ENCODE results near the gene TAMM41. TPM values are rescaled to one million over a fixed set of nuclear protein-coding genes. Genes with fewer than 3 reads are reported as not detected.

Gene TAMM41
- total and polyA plus RNA-seq, 2 experiments from 2014 or later: 8.2 to 18.1 TPM

DNA sequence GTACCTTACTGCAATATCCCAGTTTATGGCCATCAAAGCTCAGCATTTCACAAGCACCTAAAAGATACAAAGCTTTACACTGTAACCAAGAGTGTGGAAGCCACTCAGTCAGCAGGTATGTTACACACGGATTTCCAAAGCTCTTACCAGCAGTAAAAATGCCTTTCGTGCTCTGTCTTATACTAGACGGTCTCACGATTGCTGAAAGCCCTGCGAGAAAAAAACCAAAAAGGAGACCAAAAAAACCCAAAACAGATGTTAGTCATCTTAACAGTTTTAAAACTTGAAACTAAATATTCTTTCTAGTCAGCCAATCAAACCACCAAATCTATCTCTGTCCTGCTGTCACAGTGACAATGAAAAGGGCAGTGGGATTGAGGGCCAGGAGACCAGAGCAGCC, 39.0 kb downstream of the TAMM41 start:
- peak; percentile 80 for DNase-seq
- peak overlapping the region; percentile 19; the same call in 1 of the 2 replicates for H3K4me3 ChIP-seq
- no peaks in the 10 kb centered on the region for H3K27me3 ChIP-seq (replicated peaks; ENCODE audit: insufficient read depth)
- no peaks in the 10 kb centered on the region for H3K9me2 ChIP-seq (ENCODE audit: insufficient read depth)
- H3K4me2 ChIP-seq (ENCODE audit: unreplicated experiment): peak overlapping the region; percentile 20
- H3K9me3 ChIP-seq (ENCODE audit: low read depth): no peaks in the 10 kb centered on the region
- WGBS, 2 experiments (ENCODE audit: low coverage in 1 of 2, low lambda C conversion rate in 2 of 2, missing lambda C conversion rate in 2 of 2): 18% methylated on average over 5 of the region's 5 CpGs
- peak overlapping the region; percentile 61 for H3K27ac ChIP-seq
- H3K79me2 ChIP-seq (ENCODE audit: insufficient read depth): no peaks in the 10 kb centered on the region
- no peaks in the 10 kb centered on the region for H4K20me1 ChIP-seq (ENCODE audit: insufficient read depth)
- H3K4me1 ChIP-seq (ENCODE audit: insufficient read depth): peaks cover 26% of the 10 kb centered on the region
- H2AFZ ChIP-seq: peak overlapping the region; percentile 65
- TF ChIP-seq EZH2phosphoT487 (IDR thresholded peaks at IDR 0.05; ENCODE audit: insufficient read depth, low read depth) (no peak), EZH2 (IDR thresholded peaks at IDR 0.05; ENCODE audit: insufficient read depth, poor library complexity, severe bottlenecking) (no peak)
- no peaks in the 10 kb centered on the region; the same call in none of the 2 replicates for H3K36me3 ChIP-seq (ENCODE audit: low read depth)
- H3F3A ChIP-seq (ENCODE audit: insufficient read depth): peaks cover 34% of the 10 kb centered on the region
- peak overlapping the region; percentile 58 for H3K9ac ChIP-seq
- in situ Hi-C loops (cut with MboI): loop anchor here (10.0 kb wide), 1 partner anchor 143 kb away; no protein-coding TSS in a partner anchor

DNA sequence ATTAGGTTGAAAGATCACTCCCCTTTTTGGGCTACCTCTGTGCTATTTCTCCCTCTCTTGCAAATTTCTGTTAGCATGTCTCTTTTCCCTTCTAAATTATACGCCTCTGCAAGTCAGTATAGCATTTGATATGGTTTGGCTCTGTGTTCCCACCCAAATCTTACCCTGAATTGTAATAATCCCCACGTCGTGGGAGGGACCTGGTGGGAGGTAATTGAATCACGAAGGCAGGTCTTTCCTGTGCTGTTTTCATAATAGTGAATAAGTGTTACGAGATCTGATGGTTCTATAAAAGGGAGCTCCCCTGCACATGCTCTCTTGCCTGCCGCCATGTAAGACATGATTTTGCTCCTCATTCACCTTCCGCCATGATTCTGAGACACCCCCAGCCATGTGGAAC, 41.0 kb downstream of the TAMM41 start:
- WGBS, 2 experiments (ENCODE audit: low coverage in 1 of 2, low lambda C conversion rate in 2 of 2, missing lambda C conversion rate in 2 of 2): 98% methylated on average over 7 of the region's 7 CpGs
- H3K4me2 ChIP-seq (ENCODE audit: unreplicated experiment): no peak overlapping the region
- no peaks in the 10 kb centered on the region for H3K9me2 ChIP-seq (ENCODE audit: insufficient read depth)
- no peaks in the 10 kb centered on the region for H3K27me3 ChIP-seq (replicated peaks; ENCODE audit: insufficient read depth)
- H3K9ac ChIP-seq: no peak overlapping the region
- H3K79me2 ChIP-seq (ENCODE audit: insufficient read depth): no peaks in the 10 kb centered on the region
- no peak overlapping the region for H3K27ac ChIP-seq
- peaks cover 24% of the 10 kb centered on the region for H3K4me1 ChIP-seq (ENCODE audit: insufficient read depth)
- peaks cover 6% of the 10 kb centered on the region for H3K36me3 ChIP-seq (ENCODE audit: low read depth)
- no peaks in the 10 kb centered on the region for H3K9me3 ChIP-seq (ENCODE audit: low read depth)
- H2AFZ ChIP-seq: no peak overlapping the region
- no peak overlapping the region for H3K4me3 ChIP-seq
- TF ChIP-seq EZH2 (IDR thresholded peaks at IDR 0.05; ENCODE audit: insufficient read depth, poor library complexity, severe bottlenecking): no peak
- no peak for TF ChIP-seq EZH2phosphoT487 (IDR thresholded peaks at IDR 0.05; ENCODE audit: insufficient read depth, low read depth)
- H3F3A ChIP-seq (ENCODE audit: insufficient read depth): peaks cover 29% of the 10 kb centered on the region
- no peak for DNase-seq
- no peaks in the 10 kb centered on the region for H4K20me1 ChIP-seq (ENCODE audit: insufficient read depth)
- in situ Hi-C loops (cut with MboI): loop anchor here (10.0 kb wide), 1 partner anchor 141 kb away; no protein-coding TSS in a partner anchor

DNA sequence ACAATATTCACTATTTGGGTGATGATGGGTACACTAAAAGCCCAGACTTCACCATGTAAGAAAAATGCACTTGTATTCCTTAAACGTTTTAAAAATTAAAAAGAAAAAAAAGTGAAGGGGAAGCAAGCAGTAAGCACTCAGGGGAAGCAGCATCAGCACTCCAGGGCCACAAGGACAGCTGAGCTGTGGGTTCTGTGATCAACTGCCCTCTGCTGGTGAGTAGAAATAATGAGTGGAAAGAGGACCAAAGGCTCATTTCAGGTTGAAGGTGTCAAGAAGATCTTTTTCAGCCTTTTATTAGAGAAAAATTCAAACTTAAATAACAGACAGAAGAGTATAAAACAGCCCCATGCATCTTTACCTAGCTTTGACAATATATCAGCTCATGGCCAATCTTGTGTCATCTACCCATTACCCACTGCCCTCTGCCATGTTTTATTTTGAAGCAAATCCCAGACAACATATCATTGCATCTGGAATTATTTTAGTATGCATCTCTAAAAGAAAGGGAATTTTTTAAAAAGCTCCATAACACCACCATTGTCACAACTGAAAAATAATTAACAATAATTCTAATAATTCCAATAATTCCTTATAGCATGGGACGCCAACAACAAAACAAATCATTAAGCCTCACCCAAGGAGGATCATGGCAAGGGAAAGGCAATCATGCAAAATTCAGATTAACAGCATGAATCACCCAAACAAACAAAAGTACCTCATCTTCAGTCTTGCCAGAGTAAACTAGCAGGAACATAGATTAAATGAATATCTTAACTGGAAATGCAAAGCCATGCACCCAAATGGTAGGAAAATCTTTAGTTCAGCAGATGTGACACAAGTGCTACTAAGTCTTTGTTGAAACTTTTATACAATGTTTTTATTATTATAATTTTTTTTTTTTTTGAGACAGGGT, 42.5 kb downstream of the TAMM41 start:
- in situ Hi-C loops (cut with MboI): loop anchor here (10.0 kb wide), 1 partner anchor 139 kb away; no protein-coding TSS in a partner anchor
- peaks cover 6% of the 10 kb centered on the region for H3K79me2 ChIP-seq (ENCODE audit: insufficient read depth)
- no peaks in the 10 kb centered on the region for H4K20me1 ChIP-seq (ENCODE audit: insufficient read depth)
- no peaks in the 10 kb centered on the region for H3K9me3 ChIP-seq (ENCODE audit: low read depth)
- H3K27me3 ChIP-seq (replicated peaks; ENCODE audit: insufficient read depth): no peaks in the 10 kb centered on the region
- H3K36me3 ChIP-seq (ENCODE audit: low read depth): peaks cover 16% of the 10 kb centered on the region
- TF ChIP-seq EZH2phosphoT487 (IDR thresholded peaks at IDR 0.05; ENCODE audit: insufficient read depth, low read depth) (no peak), EZH2 (IDR thresholded peaks at IDR 0.05; ENCODE audit: insufficient read depth, poor library complexity, severe bottlenecking) (no peak)
- no peak overlapping the region for H3K4me2 ChIP-seq (ENCODE audit: unreplicated experiment)
- peak; percentile 79 for DNase-seq
- peaks cover 15% of the 10 kb centered on the region for H3K4me1 ChIP-seq (ENCODE audit: insufficient read depth)
- H3K4me3 ChIP-seq: no peak overlapping the region
- no peak overlapping the region for H2AFZ ChIP-seq
- 51 to 54% methylated on average over 2 of the region's 2 CpGs for WGBS, 2 experiments (ENCODE audit: low coverage in 1 of 2, low lambda C conversion rate in 2 of 2, missing lambda C conversion rate in 2 of 2)
- H3F3A ChIP-seq (ENCODE audit: insufficient read depth): peaks cover 14% of the 10 kb centered on the region; the same call in 1 of the 2 replicates
- no peak overlapping the region for H3K9ac ChIP-seq
- no peak overlapping the region for H3K27ac ChIP-seq
- no peaks in the 10 kb centered on the region for H3K9me2 ChIP-seq (ENCODE audit: insufficient read depth)

DNA sequence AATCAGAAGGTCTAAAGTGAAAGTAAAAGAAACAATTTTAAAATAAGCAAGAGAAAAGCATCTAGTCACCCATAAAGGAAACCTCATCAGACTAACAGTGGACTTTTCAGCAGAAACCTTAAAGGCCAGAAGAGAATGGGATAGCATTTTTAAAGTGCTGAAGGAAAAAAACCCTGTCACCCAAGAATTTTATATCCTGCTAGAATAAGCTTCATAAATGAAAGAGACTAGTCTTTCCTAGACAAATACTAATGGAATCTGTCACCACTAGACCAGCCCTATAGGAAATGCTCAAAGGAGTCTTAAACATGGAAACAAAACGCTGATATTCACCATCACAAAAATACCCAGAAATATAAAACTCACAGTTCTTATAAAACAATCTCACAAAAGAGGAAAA, 46.9 kb downstream of the TAMM41 start:
- Histone ChIP-seq H3K79me2 (ENCODE audit: insufficient read depth) (peaks cover 21% of the 10 kb centered on the region), H3K36me3 (ENCODE audit: low read depth) (peaks cover 18% of the 10 kb centered on the region), H3K9ac (no peak overlapping the region), H3K27me3 (replicated peaks; ENCODE audit: insufficient read depth) (no peaks in the 10 kb centered on the region), H3F3A (ENCODE audit: insufficient read depth) (no peaks in the 10 kb centered on the region), H3K4me2 (ENCODE audit: unreplicated experiment) (no peak overlapping the region), H3K4me1 (ENCODE audit: insufficient read depth) (no peaks in the 10 kb centered on the region), H4K20me1 (ENCODE audit: insufficient read depth) (no peaks in the 10 kb centered on the region), H2AFZ (no peak overlapping the region), H3K27ac (no peak overlapping the region), H3K9me2 (ENCODE audit: insufficient read depth) (no peaks in the 10 kb centered on the region), H3K4me3 (no peak overlapping the region), H3K9me3 (ENCODE audit: low read depth) (no peaks in the 10 kb centered on the region)
- TF ChIP-seq EZH2phosphoT487 (IDR thresholded peaks at IDR 0.05; ENCODE audit: insufficient read depth, low read depth) (no peak), EZH2 (IDR thresholded peaks at IDR 0.05; ENCODE audit: insufficient read depth, poor library complexity, severe bottlenecking) (no peak)
- WGBS, 2 experiments (ENCODE audit: low coverage in 1 of 2, low lambda C conversion rate in 2 of 2, missing lambda C conversion rate in 2 of 2): 97 to 100% methylated on average over 1 of the region's 1 CpG
- in situ Hi-C loops (cut with MboI): loop anchor here (10.0 kb wide), 1 partner anchor 135 kb away; no protein-coding TSS in a partner anchor
- no peak for DNase-seq
